NCI-H1417 treated with DMSO at 0.1 percent for 48 hours (cell line): ENCODE results near the gene CTR9.
A peak's percentile ranks its signal among the peaks of the same experiment; 100 is the strongest.

ENCODE experiments used
- DNase-seq: peaks from one replicate; lab custom pipeline; 2025; lab: John Stamatoyannopoulos, UW

CTR9 gene

GRCh38 chr11:10750838-10751580, at the start of gene CTR9:
CTR9 (plus strand) TSS chr11:10751246; CDS start chr11:10751413, 167 bp downstream.
- peak; percentile 94 for DNase-seq

- no peak for DNase-seq
These were observed 49.1 kb upstream of the CTR9 start for GRCh38 chr11:10701982-10702381.

GRCh38 chr11:10708131-10708530, 42.9 kb upstream of the CTR9 start:
- no peak for DNase-seq

- DNase-seq: no peak
These were observed 41.6 kb upstream of the CTR9 start for GRCh38 chr11:10709299-10710086.

GRCh38 chr11:10715571-10715970, 35.5 kb upstream of the CTR9 start:
- no peak for DNase-seq

- DNase-seq: no peak
These were observed 34.9 kb upstream of the CTR9 start for GRCh38 chr11:10716122-10716521.

GRCh38 chr11:10716543-10717259, 34.3 kb upstream of the CTR9 start:
- no peak for DNase-seq

- DNase-seq: no peak
These were observed 31.4 kb upstream of the CTR9 start for GRCh38 chr11:10719616-10720015.

GRCh38 chr11:10720881-10721376, 30.1 kb upstream of the CTR9 start:
- no peak for DNase-seq

- DNase-seq: no peak
These were observed 28.7 kb upstream of the CTR9 start for GRCh38 chr11:10722307-10722706.

- no peak for DNase-seq
These were observed 25.7 kb upstream of the CTR9 start for GRCh38 chr11:10725114-10725906.

GRCh38 chr11:10725907-10726253, 25.2 kb upstream of the CTR9 start:
- DNase-seq: no peak

- no peak for DNase-seq
These were observed 23.7 kb upstream of the CTR9 start for GRCh38 chr11:10727146-10727851.

GRCh38 chr11:10728154-10728553, 22.9 kb upstream of the CTR9 start:
- no peak for DNase-seq

- no peak for DNase-seq
These were observed 22.1 kb upstream of the CTR9 start for GRCh38 chr11:10728789-10729472.

GRCh38 chr11:10730151-10730550, 20.9 kb upstream of the CTR9 start:
- no peak for DNase-seq

GRCh38 chr11:10731064-10731680, 19.9 kb upstream of the CTR9 start:
- no peak for DNase-seq

- peak; percentile 33 for DNase-seq
These were observed 15.3 kb upstream of the CTR9 start for GRCh38 chr11:10735481-10736475.
